Testis (tissue), 2 donors: ENCODE results near the gene CFAP299.
"Not testable (repeated sequence)": the region's sequence is repeated elsewhere in the genome, so short reads cannot be mapped to it uniquely, and the experiment has no call there.

Experiments used
- CTCF ChIP-seq, 3 experiments: fragments of 450-650 bp in 2 of 3; fragments of 200-600 bp in 1 of 3; sonication (generic) in 1 of 3; IDR thresholded peaks; one replicate each; pipeline ENCODE4 v1.5.1; 2016 to 2019; ENCODE audit warnings: antibody characterized with exemption in 3 of 3, mild to moderate bottlenecking in 2 of 3, moderate library complexity in 1 of 3
- POLR2A ChIP-seq: fragments of 450-650 bp; IDR thresholded peaks from one replicate; pipeline ENCODE4 v1.6.1; 2017; ENCODE audit warnings: antibody characterized with exemption, mild to moderate bottlenecking, moderate library complexity

- TF ChIP-seq POLR2A; CTCF (IDR thresholded peaks at IDR 0.05): not testable (repeated sequence)
Measured at GRCh38 chr4:80342684-80343083, 7.2 kb downstream of the CFAP299 start.
